ENCODE measurements around the gene RNF14.

- TF ChIP-seq POLR2AphosphoS5 (IDR thresholded peaks at IDR 0.05; ENCODE audit: low read depth, low read length) (peak; percentile 89), CTCF (IDR thresholded peaks at IDR 0.05) (no peak), TCF7L2 (IDR thresholded peaks at IDR 0.05; ENCODE audit: low read depth, low read length) (peak; percentile 67), SIN3A (IDR thresholded peaks at IDR 0.05; ENCODE audit: borderline replicate concordance, insufficient read depth, low read depth, low read length) (0 out of 2 replicates have a peak, but pooled peaks have one; percentile 59)
- TF ChIP-seq, protein P1, sequence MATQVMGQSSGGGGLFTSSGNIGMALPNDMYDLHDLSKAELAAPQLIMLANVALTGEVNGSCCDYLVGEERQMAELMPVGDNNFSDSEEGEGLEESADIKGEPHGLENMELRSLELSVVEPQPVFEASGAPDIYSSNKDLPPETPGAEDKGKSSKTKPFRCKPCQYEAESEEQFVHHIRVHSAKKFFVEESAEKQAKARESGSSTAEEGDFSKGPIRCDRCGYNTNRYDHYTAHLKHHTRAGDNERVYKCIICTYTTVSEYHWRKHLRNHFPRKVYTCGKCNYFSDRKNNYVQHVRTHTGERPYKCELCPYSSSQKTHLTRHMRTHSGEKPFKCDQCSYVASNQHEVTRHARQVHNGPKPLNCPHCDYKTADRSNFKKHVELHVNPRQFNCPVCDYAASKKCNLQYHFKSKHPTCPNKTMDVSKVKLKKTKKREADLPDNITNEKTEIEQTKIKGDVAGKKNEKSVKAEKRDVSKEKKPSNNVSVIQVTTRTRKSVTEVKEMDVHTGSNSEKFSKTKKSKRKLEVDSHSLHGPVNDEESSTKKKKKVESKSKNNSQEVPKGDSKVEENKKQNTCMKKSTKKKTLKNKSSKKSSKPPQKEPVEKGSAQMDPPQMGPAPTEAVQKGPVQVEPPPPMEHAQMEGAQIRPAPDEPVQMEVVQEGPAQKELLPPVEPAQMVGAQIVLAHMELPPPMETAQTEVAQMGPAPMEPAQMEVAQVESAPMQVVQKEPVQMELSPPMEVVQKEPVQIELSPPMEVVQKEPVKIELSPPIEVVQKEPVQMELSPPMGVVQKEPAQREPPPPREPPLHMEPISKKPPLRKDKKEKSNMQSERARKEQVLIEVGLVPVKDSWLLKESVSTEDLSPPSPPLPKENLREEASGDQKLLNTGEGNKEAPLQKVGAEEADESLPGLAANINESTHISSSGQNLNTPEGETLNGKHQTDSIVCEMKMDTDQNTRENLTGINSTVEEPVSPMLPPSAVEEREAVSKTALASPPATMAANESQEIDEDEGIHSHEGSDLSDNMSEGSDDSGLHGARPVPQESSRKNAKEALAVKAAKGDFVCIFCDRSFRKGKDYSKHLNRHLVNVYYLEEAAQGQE (IDR thresholded peaks at IDR 0.05; ENCODE audit: insufficient read depth in 1 of 2, low read depth in 2 of 2, low read length in 1 of 2) = 0 out of 4 replicates have a peak, but pooled peaks of 1 of the 2 experiments have one; percentile 38
Observed at GRCh38 chr5:141923448-141924313, 45.2 kb upstream of the RNF14 start, which contains the start of gene DELE1.
